ENCODE measurements around the gene NDUFS6. TPM values are rescaled to one million over a fixed set of nuclear protein-coding genes. Genes with fewer than 3 reads are reported as not detected.

The NDUFS6 gene
- total and polyA plus RNA-seq, 7 donors: 48.3 to 177 (median 61.5) TPM

DNA sequence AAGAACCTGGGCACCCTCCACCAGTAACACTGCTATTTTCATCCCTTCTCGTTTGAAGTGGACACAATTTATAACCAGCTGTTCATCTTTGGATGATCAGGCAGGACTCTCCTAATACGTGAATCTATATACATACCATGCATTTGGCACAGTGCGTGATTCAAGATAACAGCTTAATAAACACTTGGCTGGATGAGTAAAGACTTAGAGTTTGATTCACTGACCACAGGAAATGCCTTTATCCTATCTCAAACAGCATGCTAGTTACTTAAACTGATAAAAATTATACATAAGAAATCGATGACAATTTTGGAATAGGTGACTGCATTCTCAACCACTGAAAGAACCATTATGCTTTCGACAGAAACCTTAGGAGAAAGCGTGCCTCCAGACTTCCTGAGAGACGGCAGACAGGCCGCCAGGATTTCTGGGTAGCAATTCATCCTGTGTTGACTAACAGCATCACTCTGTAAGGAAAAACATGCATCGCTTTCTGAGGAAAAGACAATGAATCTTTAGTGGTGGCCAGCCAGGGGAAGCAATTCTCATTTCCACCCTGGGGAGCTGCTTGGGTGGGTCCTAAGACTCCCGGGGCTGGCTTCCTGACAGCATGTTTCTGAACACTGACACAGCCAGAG, 11.3 kb upstream of the NDUFS6 start:
- Histone ChIP-seq H3K4me1 (peaks cover 4% of the 10 kb centered on the region), H3K36me3 (ENCODE audit: insufficient read depth in 1 of 2, low read depth in 1 of 2) (no peaks in the 10 kb centered on the region), H3K4me3 (no peak overlapping the region), H3K27me3 (ENCODE audit: insufficient read depth in 3 of 3, low read length in 2 of 3) (no peaks in the 10 kb centered on the region), H3K27ac (no peak overlapping the region), H3K9me3 (no peaks in the 10 kb centered on the region)
- 33 to 44% (median 41%) methylated on average over 10 of the region's 10 CpGs for WGBS, 3 donors
- TF ChIP-seq, protein P1, sequence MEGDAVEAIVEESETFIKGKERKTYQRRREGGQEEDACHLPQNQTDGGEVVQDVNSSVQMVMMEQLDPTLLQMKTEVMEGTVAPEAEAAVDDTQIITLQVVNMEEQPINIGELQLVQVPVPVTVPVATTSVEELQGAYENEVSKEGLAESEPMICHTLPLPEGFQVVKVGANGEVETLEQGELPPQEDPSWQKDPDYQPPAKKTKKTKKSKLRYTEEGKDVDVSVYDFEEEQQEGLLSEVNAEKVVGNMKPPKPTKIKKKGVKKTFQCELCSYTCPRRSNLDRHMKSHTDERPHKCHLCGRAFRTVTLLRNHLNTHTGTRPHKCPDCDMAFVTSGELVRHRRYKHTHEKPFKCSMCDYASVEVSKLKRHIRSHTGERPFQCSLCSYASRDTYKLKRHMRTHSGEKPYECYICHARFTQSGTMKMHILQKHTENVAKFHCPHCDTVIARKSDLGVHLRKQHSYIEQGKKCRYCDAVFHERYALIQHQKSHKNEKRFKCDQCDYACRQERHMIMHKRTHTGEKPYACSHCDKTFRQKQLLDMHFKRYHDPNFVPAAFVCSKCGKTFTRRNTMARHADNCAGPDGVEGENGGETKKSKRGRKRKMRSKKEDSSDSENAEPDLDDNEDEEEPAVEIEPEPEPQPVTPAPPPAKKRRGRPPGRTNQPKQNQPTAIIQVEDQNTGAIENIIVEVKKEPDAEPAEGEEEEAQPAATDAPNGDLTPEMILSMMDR (IDR thresholded peaks at IDR 0.05): no peak
- ATAC-seq (no peak), DNase-seq (no peak)
- intact Hi-C loops (cut with DNase I): no loop called here

DNA sequence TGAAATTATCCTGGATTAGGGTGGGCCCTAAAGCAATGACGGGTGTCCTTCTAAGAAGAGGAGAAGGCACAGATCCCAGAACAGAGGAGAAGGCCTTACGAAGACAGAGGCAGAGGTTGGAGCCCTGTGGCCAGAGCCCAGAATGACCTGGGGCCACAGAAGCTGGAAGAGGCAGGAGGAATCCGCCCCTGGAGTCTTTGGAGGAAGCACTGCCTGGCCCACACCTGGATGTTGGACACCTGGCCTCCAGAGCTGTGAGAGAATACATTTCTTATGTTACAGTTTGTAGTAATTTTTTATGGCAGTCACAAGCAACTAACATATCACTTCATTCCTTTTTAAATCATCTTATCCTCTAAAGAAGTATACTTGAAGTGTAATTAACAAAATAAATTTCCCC, 10.0 kb upstream of the NDUFS6 start:
- peaks cover 4% of the 10 kb centered on the region for H3K4me1 ChIP-seq
- ATAC-seq: no peak
- 74 to 91% (median 77%) methylated on average over 3 of the region's 3 CpGs for WGBS, 3 donors
- no peaks in the 10 kb centered on the region for H3K36me3 ChIP-seq (ENCODE audit: insufficient read depth in 1 of 2, low read depth in 1 of 2)
- H3K9me3 ChIP-seq: no peaks in the 10 kb centered on the region
- DNase-seq: no peak
- intact Hi-C loops (cut with DNase I): no loop called here
- H3K27ac ChIP-seq: no peak overlapping the region
- TF ChIP-seq, protein P1 (IDR thresholded peaks at IDR 0.05): no peak
- H3K4me3 ChIP-seq: no peak overlapping the region
- no peaks in the 10 kb centered on the region for H3K27me3 ChIP-seq (ENCODE audit: insufficient read depth in 3 of 3, low read length in 2 of 3)

DNA sequence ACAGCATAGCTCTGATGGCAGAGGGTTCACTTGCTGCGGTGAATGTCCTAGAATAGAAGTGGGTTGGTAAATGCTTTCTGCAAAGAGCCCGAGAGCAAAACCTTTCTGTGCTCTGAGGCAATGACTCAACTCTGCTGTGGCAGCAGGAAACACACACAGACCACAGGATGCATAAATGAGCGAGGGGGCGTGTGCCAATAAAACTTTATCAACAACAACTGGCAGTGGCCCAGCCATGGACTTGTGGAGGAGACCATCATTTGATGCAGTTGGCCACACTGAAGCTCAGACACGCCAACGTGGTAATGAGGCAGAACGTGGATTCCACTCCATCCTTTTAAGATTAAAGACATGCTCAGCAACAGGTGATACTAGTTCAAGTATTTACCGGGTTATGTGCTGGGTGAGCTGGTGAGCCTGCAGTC, 8.4 kb upstream of the NDUFS6 start:
- DNase-seq: no peak
- Histone ChIP-seq H3K27me3 (ENCODE audit: insufficient read depth in 3 of 3, low read length in 2 of 3) (no peaks in the 10 kb centered on the region), H3K36me3 (ENCODE audit: insufficient read depth in 1 of 2, low read depth in 1 of 2) (peaks cover 4 to 11% of the 10 kb centered on the region in 2 donors), H3K27ac (no peak overlapping the region), H3K4me1 (peaks cover 4% of the 10 kb centered on the region), H3K9me3 (no peaks in the 10 kb centered on the region), H3K4me3 (no peak overlapping the region)
- WGBS, 3 donors: 22 to 34% (median 24%) methylated on average over 8 of the region's 8 CpGs
- TF ChIP-seq, protein P1 (IDR thresholded peaks at IDR 0.05): no peak
- intact Hi-C loops (cut with DNase I): no loop called here
- ATAC-seq: no peak

DNA sequence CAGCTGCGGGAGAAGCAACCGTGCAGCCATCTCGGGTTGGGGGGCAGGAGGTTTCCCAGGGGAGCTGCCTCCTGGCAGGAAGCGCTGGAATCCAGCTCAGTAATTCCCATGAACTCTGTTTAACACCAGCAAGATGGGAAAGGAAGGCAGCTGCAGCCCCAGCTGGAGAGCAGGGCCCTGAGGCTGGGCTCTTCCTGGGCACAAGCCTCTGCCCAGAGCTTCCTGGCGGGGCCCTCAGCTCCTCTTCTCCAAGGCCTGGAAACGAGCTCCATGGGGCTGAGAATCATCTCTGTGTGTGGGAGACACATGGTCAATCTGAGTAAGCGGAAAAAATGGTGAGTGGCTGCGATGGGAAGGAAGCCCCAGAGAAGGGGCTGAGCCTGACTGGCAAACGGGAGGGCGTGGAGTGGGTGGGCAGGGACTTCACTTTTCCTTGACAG, 7.9 kb upstream of the NDUFS6 start:
- DNase-seq (no peak), ATAC-seq (no peak)
- 37 to 39% (median 39%) methylated on average over 10 of the region's 10 CpGs for WGBS, 3 donors
- Histone ChIP-seq H3K27ac (no peak overlapping the region), H3K4me3 (no peak overlapping the region), H3K9me3 (no peaks in the 10 kb centered on the region), H3K4me1 (peaks cover 4% of the 10 kb centered on the region), H3K27me3 (ENCODE audit: insufficient read depth in 3 of 3, low read length in 2 of 3) (no peaks in the 10 kb centered on the region), H3K36me3 (ENCODE audit: insufficient read depth in 1 of 2, low read depth in 1 of 2) (peaks cover 6 to 16% of the 10 kb centered on the region in 2 donors)
- intact Hi-C loops (cut with DNase I): no loop called here
- TF ChIP-seq, protein P1 (IDR thresholded peaks at IDR 0.05): no peak
